ENCODE measurements around the gene TPCN1.

TPCN1 gene

DNA sequence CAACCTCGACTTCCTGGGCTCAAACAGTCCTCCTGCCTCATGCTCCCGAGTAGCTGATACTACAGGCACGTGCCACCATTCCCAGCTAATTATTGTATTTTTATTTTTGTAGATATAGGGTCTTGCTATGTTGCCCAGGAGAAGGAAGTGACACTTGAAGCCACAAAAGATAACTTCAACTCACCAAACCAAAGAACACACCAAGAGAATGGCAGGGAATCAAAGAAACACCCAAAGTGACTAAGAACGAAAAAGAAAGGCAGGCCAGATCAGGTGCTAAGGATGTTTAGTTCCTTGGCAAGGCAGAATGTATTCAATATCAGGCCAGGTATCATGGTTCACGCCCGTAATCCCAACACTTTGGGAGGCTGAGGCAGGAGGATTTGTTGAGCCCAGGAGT is 10.1 kb upstream of the TPCN1 start:
- Histone ChIP-seq H3K23ac (ENCODE audit: low read depth, low read length, poor library complexity) (no peak overlapping the region), H2BK120ac (ENCODE audit: low read depth, low read length) (no peak overlapping the region), H3K18ac (ENCODE audit: low read length) (no peak overlapping the region), H3K4me1 (ENCODE audit: control insufficient read depth in 2 of 2, insufficient read depth in 1 of 2, low read depth in 1 of 2, low read length in 2 of 2) (no peaks in the 10 kb centered on the region), H3K79me1 (ENCODE audit: low read depth, low read length) (no peaks in the 10 kb centered on the region), H2AFZ (ENCODE audit: low read length) (no peak overlapping the region), H3K4ac (ENCODE audit: low read length) (no peak overlapping the region), H3K36me3 (replicated peaks in 1 of 2; ENCODE audit: control insufficient read depth in 2 of 2, insufficient read depth in 2 of 2, low read length in 2 of 2) (no peaks in the 10 kb centered on the region), H4K91ac (ENCODE audit: low read depth, low read length, poor library complexity) (no peak overlapping the region), H3K9ac (ENCODE audit: low read depth, low read length, poor library complexity) (no peak overlapping the region), H4K8ac (ENCODE audit: low read depth, low read length) (no peak overlapping the region), H3K4me3 (ENCODE audit: low read length in 2 of 2) (no peak overlapping the region), H2AK5ac (ENCODE audit: low read depth, low read length) (no peak overlapping the region), H3K27me3 (ENCODE audit: control insufficient read depth in 3 of 3, insufficient read depth in 3 of 3, low read depth in 1 of 3, low read length in 3 of 3) (no peaks in the 10 kb centered on the region), H3K14ac (ENCODE audit: low read length) (no peak overlapping the region), H2BK5ac (ENCODE audit: low read length) (no peak overlapping the region), H3K4me2 (ENCODE audit: insufficient read depth, low read length, poor library complexity, severe bottlenecking) (no peak overlapping the region), H2BK15ac (ENCODE audit: low read length) (no peak overlapping the region), H3K27ac (replicated peaks; ENCODE audit: low read length) (no peak overlapping the region), H3K9me3 (replicated peaks in 1 of 2; ENCODE audit: control insufficient read depth in 2 of 2, insufficient read depth in 1 of 2, low read depth in 1 of 2, low read length in 2 of 2) (peaks cover 0 to 5% of the 10 kb centered on the region in 2 donors), H2BK12ac (ENCODE audit: low read length) (no peak overlapping the region)
- DNase-seq (ENCODE audit: low spot score), result no peak
- no CpG with 5 or more reads among the region's 6 CpGs for WGBS, 2 donors (ENCODE audit: extremely low coverage in 2 of 2, insufficient read length in 2 of 2, insufficient replicate concordance in 1 of 2)

DNA sequence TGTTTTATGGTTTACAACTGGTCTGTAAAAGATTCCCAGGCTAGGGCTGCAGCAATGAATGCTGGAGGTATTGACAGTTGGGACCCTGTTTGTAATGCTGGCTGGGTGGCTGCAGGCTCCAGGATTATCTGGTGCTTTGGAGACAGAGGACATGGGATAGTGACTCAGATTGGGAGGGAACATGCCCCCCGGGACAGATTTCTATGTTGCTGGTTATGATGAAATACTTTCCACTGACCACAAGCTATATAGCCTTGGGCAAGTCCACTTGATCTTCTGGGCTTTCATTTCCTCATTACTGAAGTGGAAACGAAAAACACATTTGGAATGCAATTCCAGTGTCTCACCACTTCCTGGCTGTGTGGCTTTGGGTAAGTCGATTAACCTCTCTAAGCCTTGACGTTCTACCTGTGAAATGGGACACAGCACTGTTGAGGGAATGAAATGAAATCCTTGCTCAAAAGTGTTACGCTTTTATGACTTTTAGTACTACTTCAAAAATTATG is 6.3 kb upstream of the TPCN1 start:
- Histone ChIP-seq H3K4me1 (ENCODE audit: control insufficient read depth in 2 of 2, insufficient read depth in 1 of 2, low read depth in 1 of 2, low read length in 2 of 2) (no peaks in the 10 kb centered on the region), H2BK15ac (ENCODE audit: low read length) (no peak overlapping the region), H3K14ac (ENCODE audit: low read length) (no peak overlapping the region), H3K4me3 (ENCODE audit: low read length in 2 of 2) (no peak overlapping the region), H3K9ac (ENCODE audit: low read depth, low read length, poor library complexity) (no peak overlapping the region), H3K9me3 (replicated peaks in 1 of 2; ENCODE audit: control insufficient read depth in 2 of 2, insufficient read depth in 1 of 2, low read depth in 1 of 2, low read length in 2 of 2) (no peaks in the 10 kb centered on the region), H3K18ac (ENCODE audit: low read length) (no peak overlapping the region), H3K4ac (ENCODE audit: low read length) (no peak overlapping the region), H3K27me3 (ENCODE audit: control insufficient read depth in 3 of 3, insufficient read depth in 3 of 3, low read depth in 1 of 3, low read length in 3 of 3) (no peaks in the 10 kb centered on the region), H2BK12ac (ENCODE audit: low read length) (no peak overlapping the region), H2BK5ac (ENCODE audit: low read length) (no peak overlapping the region), H3K27ac (replicated peaks; ENCODE audit: low read length) (no peak overlapping the region), H3K79me1 (ENCODE audit: low read depth, low read length) (no peaks in the 10 kb centered on the region), H3K36me3 (replicated peaks in 1 of 2; ENCODE audit: control insufficient read depth in 2 of 2, insufficient read depth in 2 of 2, low read length in 2 of 2) (no peaks in the 10 kb centered on the region), H2AFZ (ENCODE audit: low read length) (no peak overlapping the region), H3K4me2 (ENCODE audit: insufficient read depth, low read length, poor library complexity, severe bottlenecking) (no peak overlapping the region), H2AK5ac (ENCODE audit: low read depth, low read length) (no peak overlapping the region), H3K23ac (ENCODE audit: low read depth, low read length, poor library complexity) (no peak overlapping the region), H4K91ac (ENCODE audit: low read depth, low read length, poor library complexity) (no peak overlapping the region), H2BK120ac (ENCODE audit: low read depth, low read length) (no peak overlapping the region), H4K8ac (ENCODE audit: low read depth, low read length) (no peak overlapping the region)
- no peak for DNase-seq (ENCODE audit: low spot score)
- WGBS, 2 donors (ENCODE audit: extremely low coverage in 2 of 2, insufficient read length in 2 of 2, insufficient replicate concordance in 1 of 2), result no CpG with 5 or more reads among the region's 5 CpGs

DNA sequence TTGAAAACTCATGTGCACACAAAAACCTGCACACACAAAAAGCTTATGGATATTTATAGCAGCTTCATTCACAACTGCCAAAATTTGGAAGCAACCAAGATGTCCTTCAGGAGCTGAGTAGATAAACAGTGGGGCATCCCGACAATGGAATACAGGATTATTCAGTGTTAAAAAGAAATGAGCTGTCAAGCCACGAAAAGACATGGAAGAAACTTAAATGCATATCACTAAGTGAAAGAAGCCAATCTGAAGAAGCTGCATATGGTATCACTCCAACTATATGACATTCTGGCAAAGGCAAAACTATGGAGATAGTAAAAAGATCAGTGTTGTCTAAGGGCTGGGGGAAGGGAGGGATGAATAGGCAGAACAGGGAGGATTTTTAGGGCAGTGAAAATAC is 5.2 kb upstream of the TPCN1 start:
- no CpG with 5 or more reads among the region's 2 CpGs for WGBS, 2 donors (ENCODE audit: extremely low coverage in 2 of 2, insufficient read length in 2 of 2, insufficient replicate concordance in 1 of 2)
- Histone ChIP-seq H3K4ac (ENCODE audit: low read length) (no peak overlapping the region), H3K9ac (ENCODE audit: low read depth, low read length, poor library complexity) (no peak overlapping the region), H2BK120ac (ENCODE audit: low read depth, low read length) (no peak overlapping the region), H3K9me3 (replicated peaks in 1 of 2; ENCODE audit: control insufficient read depth in 2 of 2, insufficient read depth in 1 of 2, low read depth in 1 of 2, low read length in 2 of 2) (no peaks in the 10 kb centered on the region), H3K4me3 (ENCODE audit: low read length in 2 of 2) (no peak overlapping the region), H3K36me3 (replicated peaks in 1 of 2; ENCODE audit: control insufficient read depth in 2 of 2, insufficient read depth in 2 of 2, low read length in 2 of 2) (no peaks in the 10 kb centered on the region), H2AFZ (ENCODE audit: low read length) (no peak overlapping the region), H2BK5ac (ENCODE audit: low read length) (no peak overlapping the region), H3K18ac (ENCODE audit: low read length) (no peak overlapping the region), H3K27me3 (ENCODE audit: control insufficient read depth in 3 of 3, insufficient read depth in 3 of 3, low read depth in 1 of 3, low read length in 3 of 3) (no peaks in the 10 kb centered on the region), H3K23ac (ENCODE audit: low read depth, low read length, poor library complexity) (no peak overlapping the region), H2BK12ac (ENCODE audit: low read length) (no peak overlapping the region), H2BK15ac (ENCODE audit: low read length) (no peak overlapping the region), H4K8ac (ENCODE audit: low read depth, low read length) (no peak overlapping the region), H3K4me1 (ENCODE audit: control insufficient read depth in 2 of 2, insufficient read depth in 1 of 2, low read depth in 1 of 2, low read length in 2 of 2) (peaks cover 0 to 2% of the 10 kb centered on the region in 2 donors), H2AK5ac (ENCODE audit: low read depth, low read length) (no peak overlapping the region), H3K4me2 (ENCODE audit: insufficient read depth, low read length, poor library complexity, severe bottlenecking) (no peak overlapping the region), H3K27ac (replicated peaks; ENCODE audit: low read length) (no peak overlapping the region), H3K14ac (ENCODE audit: low read length) (no peak overlapping the region), H3K79me1 (ENCODE audit: low read depth, low read length) (no peaks in the 10 kb centered on the region), H4K91ac (ENCODE audit: low read depth, low read length, poor library complexity) (no peak overlapping the region)
- DNase-seq (ENCODE audit: low spot score), result no peak

DNA sequence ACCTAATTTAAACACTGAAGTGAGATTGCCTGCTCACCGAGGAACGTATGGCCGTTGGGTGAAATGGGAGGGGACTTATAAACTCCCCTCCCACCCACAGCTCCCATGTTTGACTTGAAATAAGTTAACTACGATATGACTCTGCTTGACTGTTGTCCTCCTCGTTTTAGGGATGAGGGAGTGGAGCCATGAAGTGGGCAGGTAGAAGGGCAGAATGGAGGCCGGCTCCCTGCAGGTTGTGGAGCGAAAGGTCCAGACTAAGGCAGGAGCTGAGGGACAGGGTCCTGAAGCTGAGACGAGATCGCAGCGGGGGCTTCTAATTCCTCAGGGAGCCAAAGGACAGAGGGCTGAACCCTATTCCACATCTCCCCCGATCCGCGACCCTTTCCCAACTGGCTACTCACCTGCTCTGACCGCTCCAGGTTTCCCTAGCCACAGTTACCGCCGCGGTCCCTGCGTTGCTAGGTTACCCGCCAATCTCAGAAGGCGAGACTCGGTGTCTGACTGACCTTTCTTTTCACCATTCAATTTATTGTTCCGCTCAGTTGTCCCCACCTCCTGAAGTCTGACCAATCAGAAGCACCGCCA is 577 bp upstream of the TPCN1 start:
- peak overlapping the region; percentile 41 for H3K18ac ChIP-seq (ENCODE audit: low read length)
- H4K91ac ChIP-seq (ENCODE audit: low read depth, low read length, poor library complexity), result no peak overlapping the region
- H3K4me3 ChIP-seq (ENCODE audit: low read length in 2 of 2), result peak overlapping the region; percentile 65 to 84
- no peak overlapping the region for H2AK5ac ChIP-seq (ENCODE audit: low read depth, low read length)
- no peaks in the 10 kb centered on the region for H3K9me3 ChIP-seq (replicated peaks in 1 of 2; ENCODE audit: control insufficient read depth in 2 of 2, insufficient read depth in 1 of 2, low read depth in 1 of 2, low read length in 2 of 2)
- no peaks in the 10 kb centered on the region for H3K36me3 ChIP-seq (replicated peaks in 1 of 2; ENCODE audit: control insufficient read depth in 2 of 2, insufficient read depth in 2 of 2, low read length in 2 of 2)
- no peak for DNase-seq (ENCODE audit: low spot score)
- no CpG with 5 or more reads among the region's 23 CpGs for WGBS, 2 donors (ENCODE audit: extremely low coverage in 2 of 2, insufficient read length in 2 of 2, insufficient replicate concordance in 1 of 2)
- H2BK12ac ChIP-seq (ENCODE audit: low read length), result no peak overlapping the region
- no peak overlapping the region for H2BK5ac ChIP-seq (ENCODE audit: low read length)
- H3K23ac ChIP-seq (ENCODE audit: low read depth, low read length, poor library complexity), result no peak overlapping the region
- peaks cover 4 to 11% of the 10 kb centered on the region in 2 donors for H3K4me1 ChIP-seq (ENCODE audit: control insufficient read depth in 2 of 2, insufficient read depth in 1 of 2, low read depth in 1 of 2, low read length in 2 of 2)
- no peak overlapping the region for H3K14ac ChIP-seq (ENCODE audit: low read length)
- peak overlapping the region; percentile 81 for H3K4me2 ChIP-seq (ENCODE audit: insufficient read depth, low read length, poor library complexity, severe bottlenecking)
- H2BK120ac ChIP-seq (ENCODE audit: low read depth, low read length), result no peak overlapping the region
- no peak overlapping the region for H3K27ac ChIP-seq (replicated peaks; ENCODE audit: low read length)
- H3K9ac ChIP-seq (ENCODE audit: low read depth, low read length, poor library complexity), result no peak overlapping the region
- peak overlapping the region; percentile 88 for H2AFZ ChIP-seq (ENCODE audit: low read length)
- H4K8ac ChIP-seq (ENCODE audit: low read depth, low read length), result no peak overlapping the region
- no peak overlapping the region for H2BK15ac ChIP-seq (ENCODE audit: low read length)
- no peak overlapping the region for H3K4ac ChIP-seq (ENCODE audit: low read length)
- H3K27me3 ChIP-seq (ENCODE audit: control insufficient read depth in 3 of 3, insufficient read depth in 3 of 3, low read depth in 1 of 3, low read length in 3 of 3), result no peaks in the 10 kb centered on the region
- H3K79me1 ChIP-seq (ENCODE audit: low read depth, low read length), result no peaks in the 10 kb centered on the region
